Neural progenitor cell (in vitro differentiated cells): ENCODE data around the gene INS. TPM values are rescaled to one million over a fixed set of nuclear protein-coding genes. Genes with fewer than 3 reads are reported as not detected.

Source experiments
- DNase-seq: peaks from one replicate; pipeline ENCODE4 v3.0.0-alpha.2; 2016; ENCODE audit warnings: low spot score
- H2AFZ ChIP-seq: fragments of 200-600 bp; sonication (generic); replicated peaks from 2 replicates; pipeline ENCODE4 v1.6.1; 2016; ENCODE audit warnings: antibody characterized with exemption
- H3F3A ChIP-seq: fragments of 200-600 bp; sonication (generic); 2 replicates; pipeline ENCODE4 v1.6.1; 2016; ENCODE audit warnings: antibody characterized with exemption, low read depth
- H3K27ac ChIP-seq: fragments of 200-600 bp; sonication (generic); 2 replicates; pipeline ENCODE4 v1.5.1; 2016; ENCODE audit warnings: mild to moderate bottlenecking
- H3K27me3 ChIP-seq: fragments of 200-600 bp; sonication (generic); 2 replicates; pipeline ENCODE4 v1.6.1; 2016; ENCODE audit warnings: mild to moderate bottlenecking, moderate library complexity
- H3K36me3 ChIP-seq: fragments of 200-600 bp; sonication (generic); 2 replicates; pipeline ENCODE4 v1.5.1; 2016
- H3K4me1 ChIP-seq: fragments of 200-600 bp; sonication (generic); 2 replicates; pipeline ENCODE4 v1.6.1; 2016; ENCODE audit warnings: mixed run types
- H3K4me2 ChIP-seq: fragments of 200-600 bp; sonication (generic); 2 replicates; pipeline ENCODE4 v1.6.1; 2016
- H3K4me3 ChIP-seq: fragments of 200-600 bp; sonication (generic); 2 replicates; pipeline ENCODE4 v1.5.1; 2016
- H3K79me2 ChIP-seq: fragments of 200-600 bp; sonication (generic); 2 replicates; pipeline ENCODE4 v1.6.1; 2016; ENCODE audit warnings: low read depth
- H3K9ac ChIP-seq: fragments of 200-600 bp; sonication (generic); 2 replicates; pipeline ENCODE4 v1.6.1; 2016
- H3K9me3 ChIP-seq: fragments of 200-600 bp; sonication (generic); 2 replicates; pipeline ENCODE4 v1.5.1; 2016; ENCODE audit warnings: low read depth
- H4K20me1 ChIP-seq: fragments of 200-600 bp; sonication (generic); 2 replicates; pipeline ENCODE4 v1.6.1; 2016; ENCODE audit warnings: low read depth
- H3K27ac Mint-ChIP-seq: 3 replicates; pipeline ENCODE4 v1.8.0; 2021; ENCODE audit warnings: mixed read lengths
- H3K27me3 Mint-ChIP-seq: 2 replicates; pipeline ENCODE4 v1.8.0; 2022; ENCODE audit warnings: low read depth, mild to moderate bottlenecking, inconsistent platforms, moderate library complexity, mixed read lengths; ENCODE audit not compliant: insufficient read depth
- H3K36me3 Mint-ChIP-seq: 3 replicates; pipeline ENCODE4 v1.8.0; 2021; ENCODE audit warnings: mixed read lengths
- H3K4me1 Mint-ChIP-seq: 3 replicates; pipeline ENCODE4 v1.8.0; 2021; ENCODE audit warnings: mixed read lengths
- H3K4me3 Mint-ChIP-seq: 3 replicates; pipeline ENCODE4 v1.8.0; 2021; ENCODE audit warnings: mild to moderate bottlenecking, moderate library complexity, mixed read lengths
- H3K9me3 Mint-ChIP-seq: 3 replicates; pipeline ENCODE4 v1.8.0; 2020; ENCODE audit warnings: mixed read lengths
- EZH2 ChIP-seq: fragments of 200-600 bp; sonication (generic); IDR thresholded peaks from 2 replicates; pipeline ENCODE4 v1.6.1; 2017; ENCODE audit warnings: antibody characterized with exemption, mild to moderate bottlenecking, moderate library complexity
- EZH2phosphoT487 ChIP-seq: fragments of 200-600 bp; sonication (generic); IDR thresholded peaks from 2 replicates; pipeline ENCODE4 v1.6.1; 2017; ENCODE audit warnings: antibody characterized with exemption
- total RNA-seq: library from RNA; depleted of rRNA; stranded (reverse); fragments of >200 nt; gene quantifications from 2 replicates; pipeline ENCODE4 v1.2.3, GENCODE V29; 2015; ENCODE audit warnings: low replicate concordance
- TF ChIP-seq, protein P1 (sequence below): fragments of 200-600 bp; sonication (generic); IDR thresholded peaks from 2 replicates; pipeline ENCODE4 v1.5.1; 2017; ENCODE audit warnings: antibody characterized with exemption, mild to moderate bottlenecking

Gene INS
- total RNA-seq, 1 donor from 2014 or later: not detected

DNA sequence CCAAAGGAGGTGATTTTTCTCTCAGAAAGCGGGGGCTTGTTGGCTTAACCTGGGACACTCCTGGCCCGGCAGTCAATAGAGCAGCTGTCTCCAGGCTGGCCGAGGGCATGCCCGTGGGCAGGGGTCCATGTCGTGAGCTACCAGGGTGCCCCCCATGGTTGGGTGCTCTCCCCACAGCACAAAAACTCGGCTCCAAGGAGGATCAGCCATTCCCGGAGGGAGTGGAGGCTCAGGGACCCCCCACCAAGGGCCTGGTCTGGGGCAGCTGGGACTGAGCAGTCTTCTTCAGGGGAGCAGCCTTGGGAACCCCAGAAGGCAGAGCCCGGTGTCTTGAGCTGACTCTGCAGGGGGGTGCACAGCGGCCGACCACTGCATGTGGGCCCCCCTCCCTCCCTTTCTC, 31.4 kb upstream of the INS start:
- Mint-ChIP-seq H3K4me3 (no peak overlapping the region), H3K4me1 (peaks cover 34% of the 10 kb centered on the region), H3K9me3 (no peaks in the 10 kb centered on the region), H3K36me3 (no peaks in the 10 kb centered on the region), H3K27ac (no peak overlapping the region), H3K27me3 (peaks cover 10% of the 10 kb centered on the region)
- no peak overlapping the region for H3K4me2 ChIP-seq
- no peak overlapping the region for H3K27ac ChIP-seq
- no peaks in the 10 kb centered on the region for H3K36me3 ChIP-seq
- peaks cover 10% of the 10 kb centered on the region for H3K27me3 ChIP-seq
- H3K4me3 ChIP-seq: no peak overlapping the region
- H3K9ac ChIP-seq: no peak overlapping the region
- H3K9me3 ChIP-seq: no peaks in the 10 kb centered on the region
- peaks cover 38% of the 10 kb centered on the region for H3F3A ChIP-seq
- H3K4me1 ChIP-seq: peaks cover 35% of the 10 kb centered on the region
- TF ChIP-seq EZH2phosphoT487: no peak
- TF ChIP-seq EZH2: no peak
- H3K79me2 ChIP-seq: no peaks in the 10 kb centered on the region
- no peak for DNase-seq
- H4K20me1 ChIP-seq: no peaks in the 10 kb centered on the region
- no peak overlapping the region for H2AFZ ChIP-seq

DNA sequence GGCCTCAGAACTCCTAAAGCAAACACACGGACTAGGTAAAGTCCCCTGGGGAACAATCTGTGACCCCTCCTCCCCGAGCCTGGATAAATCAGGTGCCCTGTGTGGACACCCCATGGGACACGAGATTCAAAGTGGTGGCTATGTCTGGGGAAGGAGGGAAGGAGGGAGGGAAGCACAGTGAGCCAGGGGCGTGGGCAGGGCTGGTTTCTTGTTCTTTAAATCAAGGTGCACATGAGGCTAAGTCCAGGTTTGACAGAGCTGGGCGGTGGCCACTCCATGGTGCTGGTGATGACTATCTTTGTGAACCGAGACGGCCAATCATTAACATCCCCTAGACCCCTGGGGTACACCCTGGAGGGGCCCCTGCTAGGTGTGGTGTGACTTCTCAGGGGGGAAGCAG, 30.9 kb upstream of the INS start:
- H3K9me3 Mint-ChIP-seq: no peaks in the 10 kb centered on the region
- DNase-seq: no peak
- Histone ChIP-seq H3K36me3 (no peaks in the 10 kb centered on the region), H2AFZ (no peak overlapping the region), H3K4me3 (no peak overlapping the region), H3K4me2 (no peak overlapping the region), H3K4me1 (peaks cover 35% of the 10 kb centered on the region), H3K27ac (peak overlapping the region; percentile 90), H3K27me3 (peaks cover 9% of the 10 kb centered on the region), H4K20me1 (no peaks in the 10 kb centered on the region), H3F3A (peaks cover 41% of the 10 kb centered on the region), H3K79me2 (no peaks in the 10 kb centered on the region), H3K9ac (no peak overlapping the region), H3K9me3 (no peaks in the 10 kb centered on the region)
- H3K36me3 Mint-ChIP-seq: no peaks in the 10 kb centered on the region
- H3K4me1 Mint-ChIP-seq: peaks cover 32% of the 10 kb centered on the region
- H3K4me3 Mint-ChIP-seq: no peak overlapping the region
- peaks cover 8% of the 10 kb centered on the region for H3K27me3 Mint-ChIP-seq
- TF ChIP-seq EZH2phosphoT487 (no peak), EZH2 (no peak)
- TF ChIP-seq, protein P1, sequence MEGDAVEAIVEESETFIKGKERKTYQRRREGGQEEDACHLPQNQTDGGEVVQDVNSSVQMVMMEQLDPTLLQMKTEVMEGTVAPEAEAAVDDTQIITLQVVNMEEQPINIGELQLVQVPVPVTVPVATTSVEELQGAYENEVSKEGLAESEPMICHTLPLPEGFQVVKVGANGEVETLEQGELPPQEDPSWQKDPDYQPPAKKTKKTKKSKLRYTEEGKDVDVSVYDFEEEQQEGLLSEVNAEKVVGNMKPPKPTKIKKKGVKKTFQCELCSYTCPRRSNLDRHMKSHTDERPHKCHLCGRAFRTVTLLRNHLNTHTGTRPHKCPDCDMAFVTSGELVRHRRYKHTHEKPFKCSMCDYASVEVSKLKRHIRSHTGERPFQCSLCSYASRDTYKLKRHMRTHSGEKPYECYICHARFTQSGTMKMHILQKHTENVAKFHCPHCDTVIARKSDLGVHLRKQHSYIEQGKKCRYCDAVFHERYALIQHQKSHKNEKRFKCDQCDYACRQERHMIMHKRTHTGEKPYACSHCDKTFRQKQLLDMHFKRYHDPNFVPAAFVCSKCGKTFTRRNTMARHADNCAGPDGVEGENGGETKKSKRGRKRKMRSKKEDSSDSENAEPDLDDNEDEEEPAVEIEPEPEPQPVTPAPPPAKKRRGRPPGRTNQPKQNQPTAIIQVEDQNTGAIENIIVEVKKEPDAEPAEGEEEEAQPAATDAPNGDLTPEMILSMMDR: no peak
- peak overlapping the region; percentile 48 for H3K27ac Mint-ChIP-seq

DNA sequence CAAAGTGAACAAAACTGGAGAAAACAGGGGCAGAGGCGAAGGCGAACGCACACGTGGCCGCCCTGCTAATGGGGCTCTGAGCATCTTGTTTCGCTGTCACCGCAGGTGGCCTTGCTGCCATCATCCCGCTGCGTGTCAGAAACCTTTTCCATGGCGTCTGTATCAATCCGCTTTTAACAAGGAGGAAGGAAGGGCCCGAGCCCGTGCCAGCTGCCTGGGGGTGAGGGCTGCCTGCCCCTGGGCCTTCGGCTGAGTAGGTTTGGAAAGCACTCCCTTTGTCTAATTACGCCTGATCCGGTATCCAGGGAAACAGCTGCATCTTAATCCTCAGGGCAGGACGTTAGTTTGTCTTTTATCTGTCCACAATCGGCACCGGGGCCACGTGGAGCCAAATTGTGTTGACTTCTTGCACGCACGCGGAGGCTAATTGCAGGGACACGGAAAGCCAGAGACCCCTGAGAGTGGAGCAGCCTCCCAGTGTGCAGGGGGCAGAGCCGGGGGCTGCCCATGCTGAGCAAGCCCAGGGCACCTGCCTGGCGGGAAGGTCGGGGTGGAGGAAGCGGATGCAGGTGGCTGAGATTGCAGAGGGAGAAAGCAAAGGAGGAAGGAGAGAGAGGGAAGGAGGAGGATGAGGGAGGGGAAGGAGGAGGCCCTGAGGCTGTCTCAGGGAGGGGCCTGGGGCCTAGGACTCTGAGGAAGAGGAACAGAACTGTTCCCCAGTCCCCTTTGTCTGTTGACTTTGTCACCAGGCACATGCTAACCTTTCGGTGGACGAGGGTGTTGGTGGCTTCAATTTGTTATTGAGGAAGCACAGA, 29.9 kb upstream of the INS start:
- Mint-ChIP-seq H3K27ac (peak overlapping the region; percentile 96), H3K4me3 (peak overlapping the region; percentile 41), H3K36me3 (no peaks in the 10 kb centered on the region), H3K27me3 (peaks cover 6% of the 10 kb centered on the region), H3K4me1 (peaks cover 31% of the 10 kb centered on the region), H3K9me3 (no peaks in the 10 kb centered on the region)
- no peak overlapping the region for H3K9ac ChIP-seq
- no peaks in the 10 kb centered on the region for H3K79me2 ChIP-seq
- no peak for TF ChIP-seq EZH2phosphoT487
- no peak for TF ChIP-seq EZH2
- TF ChIP-seq, protein P1: no peak
- peaks cover 35% of the 10 kb centered on the region for H3K4me1 ChIP-seq
- no peaks in the 10 kb centered on the region for H3K27me3 ChIP-seq
- H3K9me3 ChIP-seq: no peaks in the 10 kb centered on the region
- H3F3A ChIP-seq: peaks cover 41% of the 10 kb centered on the region
- no peaks in the 10 kb centered on the region for H3K36me3 ChIP-seq
- DNase-seq: peak; percentile 91
- H2AFZ ChIP-seq: no peak overlapping the region
- peak overlapping the region; percentile 90 for H3K27ac ChIP-seq
- no peaks in the 10 kb centered on the region for H4K20me1 ChIP-seq
- H3K4me3 ChIP-seq: no peak overlapping the region
- peak overlapping the region; percentile 67 for H3K4me2 ChIP-seq
